Measurements from ENCODE around the gene KHDC4. TPM values are rescaled to one million over a fixed set of nuclear protein-coding genes. Genes with fewer than 3 reads are reported as not detected.
"Not testable (repeated sequence)": the region's sequence is repeated elsewhere in the genome, so short reads cannot be mapped to it uniquely, and the experiment has no call there.

KHDC4 gene
- total RNA-seq, 2 donors from 2014 or later = 93.3 to 98.7 TPM

DNA sequence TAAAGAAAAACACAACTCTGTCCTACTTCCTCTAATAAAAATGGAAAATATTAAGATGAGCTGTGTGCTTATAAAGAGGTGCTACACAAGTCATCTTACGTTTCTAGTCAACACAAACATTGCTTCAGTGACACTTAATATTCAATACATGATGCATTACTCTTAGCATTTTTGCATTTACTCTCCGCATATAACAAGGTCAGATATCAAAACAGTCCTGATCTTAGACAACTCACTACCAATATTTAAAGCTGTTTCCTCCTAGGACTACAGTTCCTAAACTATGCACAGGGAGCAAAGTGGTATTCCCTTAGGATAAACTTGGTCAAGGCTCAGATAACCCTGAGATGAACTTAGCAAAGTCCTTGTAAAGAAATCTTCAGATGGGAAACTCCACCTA is 35.3 kb downstream of the KHDC4 start:
- ATAC-seq (replicated peaks in 1 of 2) (no peak), DNase-seq (no peak)
- Mint-ChIP-seq H3K4me1 (ENCODE audit: low read depth) (peaks cover 10% of the 10 kb centered on the region), H3K27ac (peak overlapping the region; percentile 55), H3K27me3 (ENCODE audit: low read depth) (no peaks in the 10 kb centered on the region), H3K9me3 (no peaks in the 10 kb centered on the region), H3K4me3 (no peak overlapping the region), H3K36me3 (ENCODE audit: insufficient read depth in 2 of 2) (peaks cover 4 to 19% of the 10 kb centered on the region in 2 donors)

DNA sequence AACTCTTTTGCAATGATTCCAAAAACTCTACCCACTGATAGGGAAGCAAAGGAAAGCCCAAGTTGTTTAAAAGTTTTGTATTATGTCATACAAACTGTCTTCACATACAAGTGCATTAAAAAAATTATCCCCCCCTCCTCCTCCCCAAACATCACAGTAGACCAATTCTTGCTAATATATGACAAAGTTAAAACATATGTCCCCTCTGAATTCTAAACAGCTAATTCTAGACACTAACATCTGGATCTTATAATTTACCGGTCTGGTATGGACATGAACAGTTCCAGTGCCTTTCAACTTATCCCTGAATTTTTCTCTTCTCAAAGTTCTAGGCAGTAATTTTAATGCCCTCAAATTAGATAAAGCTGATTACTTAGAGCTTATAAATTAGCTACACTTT is 36.5 kb downstream of the KHDC4 start:
- Mint-ChIP-seq H3K9me3 (no peaks in the 10 kb centered on the region), H3K27ac (no peak overlapping the region), H3K4me3 (no peak overlapping the region), H3K27me3 (ENCODE audit: low read depth) (no peaks in the 10 kb centered on the region), H3K4me1 (ENCODE audit: low read depth) (peaks cover 20% of the 10 kb centered on the region), H3K36me3 (ENCODE audit: insufficient read depth in 2 of 2) (peaks cover 4 to 19% of the 10 kb centered on the region in 2 donors)
- no peak for DNase-seq
- no peak for ATAC-seq (replicated peaks in 1 of 2)

DNA sequence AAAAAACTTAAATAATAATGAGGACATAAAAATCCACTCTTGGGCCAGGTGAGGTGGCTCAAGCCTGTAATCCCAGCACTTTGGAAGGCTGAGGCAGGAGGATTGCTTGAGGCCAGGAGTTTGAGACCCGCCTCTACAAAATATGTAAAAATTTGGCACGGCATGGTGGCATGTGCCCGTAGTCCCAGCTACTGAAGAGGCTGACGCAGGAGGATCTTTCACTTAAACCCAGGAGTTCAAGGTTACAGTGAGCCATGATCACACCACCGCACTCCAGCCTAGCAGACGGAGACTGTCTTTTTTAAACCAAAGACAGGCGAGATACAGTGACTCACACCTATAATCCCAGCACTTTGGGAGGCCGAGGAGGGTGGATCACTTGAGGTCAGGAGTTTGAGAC is 37.7 kb downstream of the KHDC4 start:
- DNase-seq; H3K27ac Mint-ChIP-seq; ATAC-seq (replicated peaks in 1 of 2); H3K9me3 Mint-ChIP-seq; H3K27me3 Mint-ChIP-seq (ENCODE audit: low read depth); H3K4me3 Mint-ChIP-seq: not testable (repeated sequence)
- Mint-ChIP-seq H3K36me3 (ENCODE audit: insufficient read depth in 2 of 2) (peaks cover 4 to 17% of the 10 kb centered on the region in 2 donors), H3K4me1 (ENCODE audit: low read depth) (peaks cover 20% of the 10 kb centered on the region)

DNA sequence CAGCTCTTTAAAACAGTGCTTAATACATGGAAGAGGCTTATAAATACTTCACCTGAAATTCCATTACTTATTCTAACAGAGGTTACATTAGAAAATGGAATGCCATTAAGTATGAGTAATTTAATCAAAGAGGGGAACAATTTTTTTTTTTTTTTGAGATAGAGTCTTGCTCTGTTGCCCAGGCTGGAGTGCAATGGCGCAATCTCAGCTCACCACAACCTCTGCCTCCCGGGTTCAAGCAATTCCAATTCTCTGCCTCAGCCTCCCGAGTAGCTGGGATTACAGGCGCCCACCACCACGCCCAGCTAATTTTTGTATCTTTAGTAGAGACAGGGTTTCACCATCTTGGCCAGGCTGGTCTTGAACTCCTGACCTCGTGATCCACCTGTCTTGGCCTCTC is 38.6 kb downstream of the KHDC4 start:
- H3K27ac Mint-ChIP-seq = not testable (repeated sequence)

DNA sequence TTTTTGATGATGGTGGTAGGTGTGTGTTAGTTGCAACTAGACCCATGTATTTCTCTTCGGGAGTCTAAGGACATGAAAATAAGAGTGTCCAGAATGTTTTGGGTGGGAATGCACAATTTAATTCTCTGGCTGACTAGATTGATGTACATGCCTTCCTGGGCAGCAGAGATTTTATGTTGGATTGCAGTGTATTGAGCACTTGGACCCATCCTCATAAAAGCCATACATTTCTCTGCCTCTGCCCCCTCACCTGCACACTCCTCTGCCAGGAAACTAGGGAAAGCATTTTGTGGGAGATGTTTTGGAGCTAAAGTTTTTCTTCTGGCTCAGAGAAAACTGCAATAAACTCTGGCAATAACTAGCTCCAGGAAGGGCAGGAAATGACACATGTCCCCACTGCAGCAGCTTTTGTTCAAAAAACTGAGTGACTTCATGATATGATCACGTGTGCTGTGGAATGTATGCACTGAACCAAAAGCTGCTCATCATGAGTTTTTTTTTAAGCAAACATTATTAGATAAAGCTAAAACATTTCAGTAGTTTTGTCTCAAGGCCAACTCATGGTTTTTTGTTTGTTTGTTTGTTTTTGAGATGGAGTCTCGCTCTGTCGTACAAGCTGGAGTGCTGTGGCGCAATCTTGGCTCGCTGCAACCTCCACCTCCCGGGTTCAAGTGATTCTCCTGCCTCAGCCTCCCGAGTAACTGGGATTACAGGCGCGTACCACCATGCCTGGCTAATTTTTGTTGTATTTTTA is 40.6 kb downstream of the KHDC4 start:
- ATAC-seq (replicated peaks in 1 of 2) (peak; percentile 80 to 90), DNase-seq (peak in 1 of 2 donors; percentile 12)
- peaks cover 20% of the 10 kb centered on the region for H3K4me1 Mint-ChIP-seq (ENCODE audit: low read depth)
- peaks cover 2 to 4% of the 10 kb centered on the region in 2 donors for H3K36me3 Mint-ChIP-seq (ENCODE audit: insufficient read depth in 2 of 2)
- H3K9me3 Mint-ChIP-seq = no peaks in the 10 kb centered on the region
- peak overlapping the region; percentile 4 to 15 for H3K4me3 Mint-ChIP-seq
- no peaks in the 10 kb centered on the region for H3K27me3 Mint-ChIP-seq (ENCODE audit: low read depth)
- peak overlapping the region; percentile 62 for H3K27ac Mint-ChIP-seq

More for the DNA sequence above, 38.6 kb downstream of the KHDC4 start:
- Mint-ChIP-seq H3K4me1 (ENCODE audit: low read depth) (peaks cover 20% of the 10 kb centered on the region), H3K36me3 (ENCODE audit: insufficient read depth in 2 of 2) (peaks cover 4 to 15% of the 10 kb centered on the region in 2 donors)
- not testable (repeated sequence) for H3K4me3 Mint-ChIP-seq; H3K9me3 Mint-ChIP-seq; DNase-seq; ATAC-seq (replicated peaks in 1 of 2); H3K27me3 Mint-ChIP-seq (ENCODE audit: low read depth)

DNA sequence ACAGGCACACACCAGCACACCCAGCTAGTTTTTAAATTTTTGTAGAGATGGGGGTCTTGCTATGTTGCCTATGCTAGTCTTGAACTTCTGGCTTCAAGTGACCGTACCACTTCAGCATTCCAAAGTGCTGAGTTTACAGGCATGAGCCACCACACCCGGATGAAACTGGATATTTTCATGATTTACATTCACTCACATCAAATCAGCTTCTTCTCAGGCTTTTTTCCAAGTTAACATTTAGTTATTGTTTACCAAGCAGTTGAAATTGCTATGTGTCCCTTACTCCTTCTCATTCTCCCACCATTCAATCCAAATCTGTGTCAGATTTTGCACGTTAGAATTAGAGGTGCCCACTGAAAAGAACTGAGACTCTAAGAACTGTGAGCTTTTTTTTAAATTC is 41.4 kb downstream of the KHDC4 start:
- DNase-seq (no peak), ATAC-seq (replicated peaks in 1 of 2) (no peak)
- Mint-ChIP-seq H3K27me3 (ENCODE audit: low read depth) (no peaks in the 10 kb centered on the region), H3K4me3 (peak overlapping the region in 1 of 2 donors; percentile 15), H3K4me1 (ENCODE audit: low read depth) (peaks cover 16% of the 10 kb centered on the region), H3K9me3 (no peaks in the 10 kb centered on the region), H3K27ac (peak overlapping the region; percentile 62), H3K36me3 (ENCODE audit: insufficient read depth in 2 of 2) (peaks cover under 1 to 3% of the 10 kb centered on the region in 2 donors)

DNA sequence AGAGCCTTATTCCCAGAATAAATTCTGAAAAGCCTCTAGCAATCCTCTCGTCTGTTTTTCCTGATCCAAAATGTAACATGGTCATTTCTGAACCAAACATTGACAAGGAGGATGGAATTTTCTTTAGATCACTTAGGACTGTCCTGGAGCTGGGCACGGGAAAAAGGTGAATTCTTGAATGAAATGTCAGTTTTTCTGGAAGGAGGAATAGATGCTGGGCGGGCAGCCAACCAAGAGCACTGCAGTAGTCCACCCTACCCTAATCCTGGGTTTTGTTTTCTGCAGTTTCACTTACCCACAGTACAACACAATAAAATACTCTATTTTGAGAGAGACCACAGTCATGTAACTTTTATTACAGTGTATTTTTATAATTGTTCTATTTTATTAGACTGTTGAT is 44.0 kb downstream of the KHDC4 start:
- H3K27me3 Mint-ChIP-seq (ENCODE audit: low read depth) = no peaks in the 10 kb centered on the region

DNA sequence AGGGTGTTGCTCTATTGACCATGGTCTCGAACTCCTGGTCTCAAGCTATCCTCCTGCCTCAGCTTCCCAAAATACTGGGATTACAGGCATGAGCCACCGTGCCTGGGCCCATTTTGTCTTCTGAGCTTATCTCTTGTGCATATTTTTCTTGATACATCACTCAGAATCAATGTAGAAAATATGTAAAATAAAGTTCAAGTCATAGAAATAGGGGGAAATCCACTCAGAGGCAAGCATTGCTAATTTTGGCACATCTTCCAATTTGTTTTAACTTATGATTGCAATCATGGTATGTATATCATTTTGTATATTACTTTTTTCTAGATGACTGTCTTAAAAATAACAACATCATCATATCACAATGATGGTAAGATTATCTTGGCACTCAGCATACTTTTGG is 44.6 kb downstream of the KHDC4 start:
- no peak for DNase-seq
- no peak for ATAC-seq (replicated peaks in 1 of 2)
- no peaks in the 10 kb centered on the region for H3K9me3 Mint-ChIP-seq
- no peaks in the 10 kb centered on the region for H3K36me3 Mint-ChIP-seq (ENCODE audit: insufficient read depth in 2 of 2)
- H3K27me3 Mint-ChIP-seq (ENCODE audit: low read depth) = no peaks in the 10 kb centered on the region
- H3K27ac Mint-ChIP-seq = no peak overlapping the region
- peaks cover 13% of the 10 kb centered on the region for H3K4me1 Mint-ChIP-seq (ENCODE audit: low read depth)
- no peak overlapping the region for H3K4me3 Mint-ChIP-seq

More for the DNA sequence above, 44.0 kb downstream of the KHDC4 start:
- no peaks in the 10 kb centered on the region for H3K9me3 Mint-ChIP-seq
- H3K36me3 Mint-ChIP-seq (ENCODE audit: insufficient read depth in 2 of 2) = no peaks in the 10 kb centered on the region
- no peak overlapping the region for H3K27ac Mint-ChIP-seq
- no peak overlapping the region for H3K4me3 Mint-ChIP-seq
- no peak for DNase-seq
- ATAC-seq (replicated peaks in 1 of 2) = no peak
- peaks cover 13% of the 10 kb centered on the region for H3K4me1 Mint-ChIP-seq (ENCODE audit: low read depth)

DNA sequence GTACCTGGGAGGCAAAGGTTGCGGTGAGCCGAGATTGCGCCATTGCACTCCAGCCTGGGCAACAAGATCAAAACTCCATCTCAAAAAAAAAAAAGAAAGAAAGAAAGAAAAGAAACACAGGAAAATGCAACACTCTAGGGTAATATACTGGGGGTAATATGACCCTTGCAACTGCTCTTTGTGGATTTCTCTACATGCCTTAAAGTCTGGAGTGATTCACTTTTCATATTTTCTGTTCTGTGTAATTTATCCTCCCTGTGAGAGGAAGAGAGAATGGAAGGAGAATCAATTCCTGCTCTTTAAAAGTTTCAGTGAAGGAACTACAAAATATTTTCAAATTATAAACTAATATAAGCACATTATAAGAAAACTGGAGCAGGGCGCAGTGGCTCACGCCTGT is 45.7 kb downstream of the KHDC4 start:
- DNase-seq (no peak), ATAC-seq (replicated peaks in 1 of 2) (no peak)
- Mint-ChIP-seq H3K27me3 (ENCODE audit: low read depth) (no peaks in the 10 kb centered on the region), H3K27ac (no peak overlapping the region), H3K9me3 (no peaks in the 10 kb centered on the region), H3K4me3 (no peak overlapping the region), H3K36me3 (ENCODE audit: insufficient read depth in 2 of 2) (no peaks in the 10 kb centered on the region), H3K4me1 (ENCODE audit: low read depth) (peaks cover 6% of the 10 kb centered on the region)

DNA sequence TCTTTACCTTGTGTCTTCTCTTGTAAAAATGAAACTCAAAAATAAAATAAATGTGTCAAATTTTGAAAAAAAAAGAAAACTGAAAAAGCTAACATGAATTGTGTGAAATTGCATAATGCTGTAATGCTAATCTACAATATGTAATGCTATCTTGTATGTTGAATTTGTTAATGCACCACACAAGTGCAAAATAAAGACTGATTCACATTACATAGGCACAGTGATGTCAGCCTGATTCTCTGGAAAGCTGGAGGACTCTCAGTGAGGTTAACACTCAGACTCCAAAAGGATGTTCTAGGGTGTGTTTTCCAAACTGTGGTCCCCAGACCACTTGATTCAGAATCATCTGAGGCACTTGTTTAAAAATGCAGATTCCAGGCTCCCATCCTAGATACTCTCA is 49.2 kb downstream of the KHDC4 start:
- no peaks in the 10 kb centered on the region for H3K36me3 Mint-ChIP-seq (ENCODE audit: insufficient read depth in 2 of 2)
- no peaks in the 10 kb centered on the region for H3K9me3 Mint-ChIP-seq

DNA sequence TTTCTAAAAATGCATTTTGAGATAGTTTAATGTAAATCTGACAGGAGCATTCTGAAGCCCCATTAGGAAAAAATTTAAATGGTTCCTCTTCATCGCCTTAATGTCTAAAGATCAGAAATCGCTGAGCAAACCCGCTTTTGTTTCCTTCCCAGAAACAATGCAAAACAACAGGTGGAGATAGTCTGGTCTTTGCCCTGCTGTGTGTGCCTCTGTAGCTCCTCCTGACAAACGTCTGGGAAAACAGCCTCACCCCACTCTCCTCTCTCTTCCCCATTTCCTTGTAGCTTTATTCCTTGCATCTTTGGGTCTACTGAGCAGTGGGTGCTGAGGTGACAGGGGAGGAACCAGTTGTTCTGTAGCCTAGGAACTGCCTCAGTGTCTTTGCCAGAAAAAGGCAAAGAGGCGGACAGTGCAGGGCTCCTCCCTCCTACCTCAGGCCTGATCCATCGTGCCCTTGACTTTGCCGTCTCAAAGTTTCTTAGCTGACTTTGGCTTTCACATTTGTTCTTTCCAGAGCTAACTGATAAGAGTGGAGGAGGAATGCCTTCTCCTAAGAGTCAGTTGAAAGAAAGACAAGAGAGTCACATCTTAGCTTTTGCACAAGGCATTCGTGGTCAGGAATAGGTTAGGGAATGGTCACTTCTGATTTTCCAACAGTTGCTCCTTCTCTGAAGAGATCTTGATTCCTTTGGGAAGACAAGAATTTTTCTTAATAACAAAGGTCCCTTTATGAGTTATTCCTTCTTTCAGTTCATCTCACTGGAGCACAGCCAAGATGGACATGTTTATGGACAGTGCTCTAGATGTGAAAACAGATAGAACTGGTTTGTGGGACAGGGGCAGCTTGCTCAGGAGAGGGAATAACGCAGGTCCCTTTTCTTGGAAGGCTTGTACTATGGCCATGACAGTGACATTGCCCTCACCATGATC is 49.9 kb downstream of the KHDC4 start:
- Mint-ChIP-seq H3K4me3 (no peak overlapping the region), H3K27ac (no peak overlapping the region), H3K4me1 (ENCODE audit: low read depth) (no peaks in the 10 kb centered on the region), H3K27me3 (ENCODE audit: low read depth) (no peaks in the 10 kb centered on the region), H3K36me3 (ENCODE audit: insufficient read depth in 2 of 2) (no peaks in the 10 kb centered on the region), H3K9me3 (no peaks in the 10 kb centered on the region)
- ATAC-seq (replicated peaks in 1 of 2) = no peak
- no peak for DNase-seq

More for the DNA sequence above, 49.2 kb downstream of the KHDC4 start:
- H3K4me1 Mint-ChIP-seq (ENCODE audit: low read depth) = no peaks in the 10 kb centered on the region
- no peak for DNase-seq
- H3K27ac Mint-ChIP-seq = no peak overlapping the region
- H3K27me3 Mint-ChIP-seq (ENCODE audit: low read depth) = no peaks in the 10 kb centered on the region
- no peak overlapping the region for H3K4me3 Mint-ChIP-seq
- ATAC-seq (replicated peaks in 1 of 2) = no peak

DNA sequence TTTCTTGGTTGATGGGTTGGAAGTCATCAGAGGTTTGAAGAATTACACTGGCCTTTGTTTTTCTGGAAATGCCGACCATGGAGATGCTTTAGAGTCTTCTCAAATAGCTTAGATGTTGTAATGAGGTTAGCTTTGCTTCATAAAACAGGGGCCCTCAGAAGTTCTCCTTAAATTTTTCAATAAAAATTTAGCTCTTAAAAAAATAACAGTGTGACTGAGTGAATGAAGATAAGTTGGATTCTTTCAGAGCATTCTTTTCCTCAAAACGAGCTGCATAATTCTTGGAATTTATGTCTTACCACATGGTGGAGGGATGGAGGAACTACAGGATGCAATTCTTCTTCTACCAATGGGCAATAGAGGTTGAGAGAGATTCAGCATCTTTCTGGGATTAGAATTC is 51.4 kb downstream of the KHDC4 start:
- Mint-ChIP-seq H3K27me3 (ENCODE audit: low read depth) (no peaks in the 10 kb centered on the region), H3K4me1 (ENCODE audit: low read depth) (no peaks in the 10 kb centered on the region), H3K9me3 (no peaks in the 10 kb centered on the region), H3K4me3 (no peak overlapping the region), H3K27ac (no peak overlapping the region), H3K36me3 (ENCODE audit: insufficient read depth in 2 of 2) (no peaks in the 10 kb centered on the region)
- DNase-seq (no peak), ATAC-seq (replicated peaks in 1 of 2) (no peak)

DNA sequence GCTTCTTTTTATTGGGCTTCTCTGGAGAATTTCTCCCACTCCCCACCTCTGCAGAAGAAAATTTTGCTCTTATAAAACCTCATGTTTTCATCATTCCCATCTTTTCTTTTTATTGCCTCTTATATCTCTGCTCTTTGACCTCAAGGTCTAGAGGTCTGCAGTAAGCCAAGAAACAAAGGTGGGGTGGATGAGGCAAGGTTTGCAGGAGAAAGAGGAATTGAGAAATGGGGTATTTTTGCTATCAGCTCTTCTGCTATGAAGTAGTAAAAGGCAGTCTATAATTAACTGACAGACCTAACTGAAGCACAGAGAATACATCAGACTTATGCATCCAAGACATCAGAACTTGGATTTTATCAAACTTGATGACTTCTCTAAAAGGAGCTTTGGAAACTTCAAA is 52.0 kb downstream of the KHDC4 start:
- DNase-seq (no peak), ATAC-seq (replicated peaks in 1 of 2) (no peak)
- Mint-ChIP-seq H3K36me3 (ENCODE audit: insufficient read depth in 2 of 2) (no peaks in the 10 kb centered on the region), H3K4me1 (ENCODE audit: low read depth) (no peaks in the 10 kb centered on the region), H3K27ac (no peak overlapping the region), H3K4me3 (no peak overlapping the region), H3K9me3 (no peaks in the 10 kb centered on the region), H3K27me3 (ENCODE audit: low read depth) (no peaks in the 10 kb centered on the region)
